K562 (cell line): ENCODE results near the gene ZNF135. TPM values are rescaled to one million over a fixed set of nuclear protein-coding genes. Genes with fewer than 3 reads are reported as not detected.

Source experiments
- ATAC-seq: fragments of 200-7000 bp; cut with Tn5 transposase; 3 replicates; pipeline ENCODE4 v1.9.1; 2020; ENCODE audit warnings: moderate library complexity
- BruUV-seq: library from RNA; stranded (reverse); fragments of 400-500 nt; replicated peaks from 2 replicates; lab custom pipeline; 2021; lab: Mats Ljungman, UMichigan
- CTCF ChIA-PET: fragments of 300-600 bp; formaldehyde crosslinking; extraction: SDS; loops from one replicate; lab custom pipeline; 2021; ENCODE audit warnings: low intra/inter-chr PET ratio; lab: Yijun Ruan, JAX
- POLR2A ChIA-PET: fragments of 300-600, 350-650 bp; sonication (Branson Sonifier 250); formaldehyde crosslinking; extraction: SDS; loops from one replicate; lab custom pipeline; 2021; ENCODE audit warnings: antibody characterized with exemption, inconsistent platforms; lab: Yijun Ruan, JAX
- DNase-seq, 4 experiments: peaks; one replicate each; pipeline versions ENCODE4 v3.0.0 to v3.0.0-alpha.2; 2011 to 2018; ENCODE audit warnings: low spot score in 3 of 4, mixed read lengths in 3 of 4; ENCODE audit errors: extremely low read depth in 1 of 4
- FAIRE-seq: peaks from 2 replicates; lab custom pipeline; 2011; peaks lifted over from hg19 to GRCh38; lab: Jason Lieb, UNC
- H2AFZ ChIP-seq: 2 replicates; pipeline ENCODE4 v1.6.0; 2011; ENCODE audit warnings: low read depth, low read length, control low read depth, inconsistent platforms
- H3K27ac ChIP-seq: fragments of 200-600 bp; 3 replicates; pipeline ENCODE4 v1.8.0; 2011; ENCODE audit warnings: low read depth, mild to moderate bottlenecking, control low read depth, inconsistent platforms, low read length, moderate library complexity, mixed read lengths; ENCODE audit errors: extremely low read depth
- H3K27me3 ChIP-seq, 2 experiments: fragments of 300-600 bp in 1 of 2; 2 replicates in 1 of 2; 3 replicates in 1 of 2; pipeline versions ENCODE4 v1.6.0 to v1.8.0; 2011; ENCODE audit warnings: inconsistent platforms in 2 of 2, low read length in 2 of 2, mild to moderate bottlenecking in 1 of 2, mixed read lengths in 1 of 2, moderate library complexity in 1 of 2; ENCODE audit not compliant: control insufficient read depth in 2 of 2, insufficient read depth in 2 of 2
- H3K36me3 ChIP-seq: fragments of 300-600 bp; 3 replicates; pipeline ENCODE4 v1.8.0; 2011; ENCODE audit warnings: mild to moderate bottlenecking, low read length, inconsistent platforms; ENCODE audit not compliant: control insufficient read depth, insufficient read depth
- H3K4me1 ChIP-seq, 2 experiments: fragments of 200-600 bp in 1 of 2; replicated peaks in 1 of 2; 2 replicates in 1 of 2; 3 replicates in 1 of 2; pipeline versions ENCODE4 v1.5.1 to v1.8.0; 2011; ENCODE audit warnings: inconsistent platforms in 2 of 2, low read length in 2 of 2, mild to moderate bottlenecking in 1 of 2, mixed read lengths in 1 of 2, moderate library complexity in 1 of 2; ENCODE audit not compliant: control insufficient read depth in 2 of 2, insufficient read depth in 2 of 2
- H3K4me2 ChIP-seq: 2 replicates; pipeline ENCODE4 v1.6.1; 2011; ENCODE audit warnings: low read length, control low read depth, inconsistent platforms, mixed read lengths; ENCODE audit not compliant: insufficient read depth
- H3K4me3 ChIP-seq: fragments of 200-600 bp; sonication (generic), shearing (Covaris generic); 2 replicates; pipeline ENCODE4 v1.5.1; 2016; ENCODE audit warnings: control low read depth, inconsistent platforms
- H3K79me2 ChIP-seq: fragments of 200-600 bp; 3 replicates; pipeline ENCODE4 v1.8.0; 2011; ENCODE audit warnings: low read length, inconsistent platforms; ENCODE audit not compliant: control insufficient read depth, insufficient read depth
- H3K9ac ChIP-seq, 2 experiments: 2 replicates each; pipeline versions ENCODE4 v1.6.0 to v1.6.1; 2011; ENCODE audit warnings: low read depth in 2 of 2, low read length in 2 of 2, control low read depth in 1 of 2, inconsistent platforms in 1 of 2, mild to moderate bottlenecking in 1 of 2, mixed read lengths in 1 of 2; ENCODE audit not compliant: insufficient read depth in 1 of 2
- H3K9me1 ChIP-seq: one replicate; pipeline ENCODE4 v1.6.0; 2011; ENCODE audit warnings: inconsistent platforms, mild to moderate bottlenecking, low read length, moderate library complexity; ENCODE audit not compliant: control insufficient read depth, insufficient read depth
- H3K9me3 ChIP-seq: replicated peaks from 2 replicates; pipeline ENCODE4 v1.5.1; 2011; ENCODE audit warnings: low read depth, low read length, inconsistent platforms; ENCODE audit not compliant: control insufficient read depth, insufficient read depth
- H4K20me1 ChIP-seq: replicated peaks from 2 replicates; pipeline ENCODE4 v1.6.1; 2011; ENCODE audit warnings: low read length, inconsistent platforms, mixed read lengths; ENCODE audit not compliant: control insufficient read depth, insufficient read depth
- ARID2 ChIP-seq: fragments of 450-650 bp; IDR thresholded peaks from 2 replicates; pipeline ENCODE4 v1.6.1; 2017; ENCODE audit warnings: antibody characterized with exemption, mild to moderate bottlenecking
- CAMTA2 ChIP-seq: fragments of 250-450 bp; sonication (Bioruptor Pico); conservative IDR thresholded peaks from 2 replicates; pipeline ENCODE4 v1.5.1; 2022
- CCNT2 ChIP-seq: IDR thresholded peaks from 2 replicates; pipeline ENCODE4 v1.6.1; 2011; ENCODE audit warnings: borderline replicate concordance, low read depth, mild to moderate bottlenecking, moderate library complexity, mixed read lengths, low read length; ENCODE audit not compliant: insufficient read length; ENCODE audit errors: extremely low read depth
- CHCHD3 ChIP-seq: fragments of 250-450 bp; sonication (Bioruptor Pico); IDR thresholded peaks from 2 replicates; pipeline ENCODE4 v2.1.2; 2022; ENCODE audit warnings: mild to moderate bottlenecking
- HDAC1 ChIP-seq, 2 experiments: fragments of 450-650 bp; IDR thresholded peaks; 2 replicates each; pipeline ENCODE4 v1.6.1; 2016 to 2017; ENCODE audit warnings: inconsistent platforms in 1 of 2, mild to moderate bottlenecking in 1 of 2, moderate library complexity in 1 of 2
- KLF16 ChIP-seq: IDR thresholded peaks from 2 replicates; pipeline ENCODE4 v1.6.1; 2016; ENCODE audit warnings: antibody characterized with exemption
- LEF1 ChIP-seq: fragments of 450-650 bp; IDR thresholded peaks from 2 replicates; pipeline ENCODE4 v1.6.1; 2016; ENCODE audit warnings: mild to moderate bottlenecking
- MAFG ChIP-seq: fragments of 450-650 bp; conservative IDR thresholded peaks from 2 replicates; pipeline ENCODE4 v1.6.1; 2016; ENCODE audit warnings: missing genetic modification characterization, missing compliant biosample characterization
- MCM3 ChIP-seq: fragments of 450-650 bp; IDR thresholded peaks from 2 replicates; pipeline ENCODE4 v1.6.1; 2016
- MEF2A ChIP-seq: IDR thresholded peaks from 2 replicates; pipeline ENCODE4 v1.6.1; 2011; ENCODE audit warnings: low read depth, mild to moderate bottlenecking, low read length, moderate library complexity; ENCODE audit not compliant: control insufficient read depth
- POLR2AphosphoS2 ChIP-seq: IDR thresholded peaks from 2 replicates; pipeline ENCODE4 v1.6.1; 2012; ENCODE audit warnings: low read length, improper control_type of control experiment
- ZBTB7A ChIP-seq: IDR thresholded peaks from 2 replicates; pipeline ENCODE4 v1.6.1; 2011; ENCODE audit warnings: low read depth, mild to moderate bottlenecking, low read length, moderate library complexity, borderline replicate concordance; ENCODE audit not compliant: control insufficient read depth
- ZNF696 ChIP-seq: fragments of 250-450 bp; sonication (Bioruptor Pico); conservative IDR thresholded peaks from 2 replicates; pipeline ENCODE4 v1.4.0; 2020; ENCODE audit warnings: mild to moderate bottlenecking, moderate library complexity
- ZNF778 ChIP-seq: fragments of 450-650 bp; formaldehyde crosslinking; IDR thresholded peaks from 2 replicates; pipeline ENCODE4 v1.4.0; 2020; ENCODE audit warnings: mild to moderate bottlenecking, moderate library complexity
- WGBS: fragments of 100-300 bp; shearing (Covaris generic); methylation state at CpG from one replicate; pipeline ENCODE4 v1.1.6; 2016; ENCODE audit warnings: low coverage, mixed read lengths; ENCODE audit not compliant: insufficient coverage; ENCODE audit errors: missing lambda C conversion rate; 5-methylcytosine and 5-hydroxymethylcytosine counted together
- in situ Hi-C: fragments of 300-500 bp; cut with MboI; formaldehyde crosslinking; loops from 4 replicates; pipeline ENCODE4 v1.15.0; 2018; ENCODE audit warnings: inconsistent platforms, mixed read lengths
- intact Hi-C: fragments of 100-400 bp; cut with micrococcal nuclease; formaldehyde crosslinking; loops from 2 replicates; pipeline ENCODE4 v1.14.2; 2022
- polyA plus RNA-seq, 8 experiments: library from polyadenylated mRNA; depleted of rRNA in 4 of 8; stranded (reverse) in 5 of 8; unstranded in 3 of 8; fragments of >200 nt; fragmentation: Nextera tagmentation in 2 of 8; fragmentation: Illumina TruSeq in 1 of 8; extraction: Ambion mirVana in 2 of 8; extraction: Trizol in 1 of 8; gene quantifications; 2 replicates each; pipeline versions ENCODE4 v1.2.1 to v1.2.3, GENCODE V29; 2011 to 2014; ENCODE audit warnings: inconsistent platforms in 1 of 8, missing spikeins in 1 of 8
- total RNA-seq, 7 experiments: library from RNA; depleted of rRNA in 6 of 7; stranded (reverse); fragments of >200 nt in 6 of 7; fragmentation: Illumina TruSeq in 2 of 7; extraction: Trizol in 2 of 7; gene quantifications; 2 replicates each; pipeline versions ENCODE4 v1.2.1 to v1.2.3, GENCODE V29; 2011 to 2021; ENCODE audit warnings: low replicate concordance in 1 of 7
- TF ChIP-seq, protein P1 (sequence below): sonication (generic); formaldehyde crosslinking; IDR thresholded peaks from 2 replicates; pipeline ENCODE4 v1.8.1; 2023; ENCODE audit warnings: mild to moderate bottlenecking, missing genetic modification reagents
- TF ChIP-seq, protein P2 (sequence below): fragments of 250-450 bp; sonication (Bioruptor Pico); IDR thresholded peaks from 2 replicates; pipeline ENCODE4 v1.8.0; 2021; ENCODE audit warnings: mild to moderate bottlenecking, moderate library complexity

The ZNF135 gene
- total and polyA plus RNA-seq, 9 of the 15 experiments (the other 6 are each of a cell fraction or from before 2014, with no cell fraction given), result not detected

DNA sequence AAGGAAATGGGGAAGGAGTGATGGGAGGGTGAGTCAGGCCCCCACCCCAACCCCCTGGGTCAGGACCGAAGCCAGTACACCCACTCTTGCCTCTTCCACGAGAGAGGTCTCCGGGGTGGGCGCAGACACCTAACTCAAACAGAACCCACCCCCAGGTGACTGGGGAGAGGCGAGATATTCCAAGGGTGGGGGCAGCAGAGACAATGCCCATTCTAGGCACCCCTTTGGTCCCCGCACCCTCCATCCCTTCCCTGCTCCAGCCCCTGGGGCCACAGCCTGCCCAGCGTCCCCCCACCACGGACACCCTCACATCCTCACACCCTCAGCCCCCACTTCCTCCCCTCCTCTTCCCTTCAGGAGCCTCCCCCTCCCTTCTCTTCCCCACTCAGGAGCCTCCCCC is 38.3 kb downstream of the ZNF135 start:
- BruUV-seq, result no TSS peak
- H3K9me3 ChIP-seq, result no peaks in the 10 kb centered on the region
- in situ Hi-C loops, result no loop called here

More for the DNA sequence above, 38.3 kb downstream of the ZNF135 start:
- H3K36me3 ChIP-seq, result no peaks in the 10 kb centered on the region
- no peaks in the 10 kb centered on the region for H4K20me1 ChIP-seq
- H3K9me1 ChIP-seq, result no peaks in the 10 kb centered on the region
- no peak overlapping the region for H3K9ac ChIP-seq
- H3K4me3 ChIP-seq, result no peak overlapping the region
- CTCF ChIA-PET, result no interaction called here
- ATAC-seq, result no peak
- FAIRE-seq, result no peak
- no peak overlapping the region for H3K27ac ChIP-seq
- POLR2A ChIA-PET, result no interaction called here
- no peaks in the 10 kb centered on the region for H3K27me3 ChIP-seq
- WGBS, result 3% methylated on average over 5 of the region's 8 CpGs
- peaks cover 0 to 6% of the 10 kb centered on the region in 2 experiments; a peak in 1 of 5 replicates for H3K4me1 ChIP-seq
- no peak for TF ChIP-seq ZNF778 (CRISPR knock-in tag)
- no peak for TF ChIP-seq CCNT2
- TF ChIP-seq ZBTB7A, result no peak
- TF ChIP-seq ARID2, result no peak
- TF ChIP-seq, protein P1, sequence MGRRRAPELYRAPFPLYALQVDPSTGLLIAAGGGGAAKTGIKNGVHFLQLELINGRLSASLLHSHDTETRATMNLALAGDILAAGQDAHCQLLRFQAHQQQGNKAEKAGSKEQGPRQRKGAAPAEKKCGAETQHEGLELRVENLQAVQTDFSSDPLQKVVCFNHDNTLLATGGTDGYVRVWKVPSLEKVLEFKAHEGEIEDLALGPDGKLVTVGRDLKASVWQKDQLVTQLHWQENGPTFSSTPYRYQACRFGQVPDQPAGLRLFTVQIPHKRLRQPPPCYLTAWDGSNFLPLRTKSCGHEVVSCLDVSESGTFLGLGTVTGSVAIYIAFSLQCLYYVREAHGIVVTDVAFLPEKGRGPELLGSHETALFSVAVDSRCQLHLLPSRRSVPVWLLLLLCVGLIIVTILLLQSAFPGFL (CRISPR knock-in tag), result no peak
- TF ChIP-seq KLF16, result no peak
- no peak for TF ChIP-seq HDAC1 (IDR thresholded peaks at IDR 0.05)
- TF ChIP-seq, protein P2, sequence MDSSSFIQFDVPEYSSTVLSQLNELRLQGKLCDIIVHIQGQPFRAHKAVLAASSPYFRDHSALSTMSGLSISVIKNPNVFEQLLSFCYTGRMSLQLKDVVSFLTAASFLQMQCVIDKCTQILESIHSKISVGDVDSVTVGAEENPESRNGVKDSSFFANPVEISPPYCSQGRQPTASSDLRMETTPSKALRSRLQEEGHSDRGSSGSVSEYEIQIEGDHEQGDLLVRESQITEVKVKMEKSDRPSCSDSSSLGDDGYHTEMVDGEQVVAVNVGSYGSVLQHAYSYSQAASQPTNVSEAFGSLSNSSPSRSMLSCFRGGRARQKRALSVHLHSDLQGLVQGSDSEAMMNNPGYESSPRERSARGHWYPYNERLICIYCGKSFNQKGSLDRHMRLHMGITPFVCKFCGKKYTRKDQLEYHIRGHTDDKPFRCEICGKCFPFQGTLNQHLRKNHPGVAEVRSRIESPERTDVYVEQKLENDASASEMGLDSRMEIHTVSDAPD (CRISPR knock-in tag), result no peak
- no peak for TF ChIP-seq ZNF696 (CRISPR knock-in tag)
- TF ChIP-seq LEF1, result no peak
- TF ChIP-seq MEF2A, result no peak
- TF ChIP-seq MAFG (tag), result no peak
- no peak for TF ChIP-seq MCM3
- TF ChIP-seq CHCHD3 (CRISPR knock-in tag), result no peak
- TF ChIP-seq POLR2AphosphoS2, result no peak
- no peak for TF ChIP-seq CAMTA2 (CRISPR knock-in tag)
- no peak for DNase-seq
- H2AFZ ChIP-seq, result no peak overlapping the region
- H3K4me2 ChIP-seq, result no peak overlapping the region
- intact Hi-C loops, result no loop called here
- no peaks in the 10 kb centered on the region for H3K79me2 ChIP-seq
